Fibroblast of lung (primary cell): ENCODE data around the gene SFN. TPM values are rescaled to one million over a fixed set of nuclear protein-coding genes. Genes with fewer than 3 reads are reported as not detected.

Experiments used
- DNase-seq, 2 donors: peaks; one replicate each; pipeline versions ENCODE4 v3.0.0 to v3.0.0-alpha.2; 2010; ENCODE audit warnings: low read depth in 2 of 2
- H2AFZ ChIP-seq: 2 replicates; pipeline ENCODE4 v1.5.1; 2012; ENCODE audit warnings: low read length, control low read depth, inconsistent platforms
- H3K27ac ChIP-seq: 2 replicates; pipeline ENCODE4 v1.5.1; 2011; ENCODE audit warnings: low read length, control low read depth; ENCODE audit not compliant: insufficient read depth
- H3K27me3 ChIP-seq: 2 replicates; pipeline ENCODE4 v1.5.1; 2011; ENCODE audit warnings: mild to moderate bottlenecking, low read length; ENCODE audit not compliant: control insufficient read depth, insufficient read depth
- H3K36me3 ChIP-seq: 2 replicates; pipeline ENCODE4 v1.5.1; 2011; ENCODE audit warnings: low read length; ENCODE audit not compliant: control insufficient read depth, insufficient read depth
- H3K4me1 ChIP-seq: 2 replicates; pipeline ENCODE4 v1.5.1; 2011; ENCODE audit warnings: low read length; ENCODE audit not compliant: control insufficient read depth, insufficient read depth; ENCODE audit errors: extremely low read depth
- H3K4me2 ChIP-seq: 2 replicates; pipeline ENCODE4 v1.5.1; 2011; ENCODE audit warnings: low read length, control low read depth; ENCODE audit not compliant: insufficient read depth; ENCODE audit errors: extremely low read depth
- H3K4me3 ChIP-seq, 4 experiments: fragments of 200-600 bp in 1 of 4; sonication (generic) in 1 of 4; replicated peaks in 1 of 4; 2 replicates each; pipeline ENCODE4 v1.5.1; 2011 to 2016; ENCODE audit warnings: low read length in 4 of 4, low read depth in 3 of 4, mild to moderate bottlenecking in 3 of 4, control low read depth in 2 of 4, inconsistent platforms in 1 of 4, mixed read lengths in 1 of 4; ENCODE audit not compliant: insufficient read depth in 1 of 4; ENCODE audit errors: control extremely low read depth in 1 of 4
- H3K79me2 ChIP-seq: 2 replicates; pipeline ENCODE4 v1.5.1; 2012; ENCODE audit warnings: mild to moderate bottlenecking, low read length, inconsistent platforms; ENCODE audit not compliant: control insufficient read depth, insufficient read depth
- H3K9ac ChIP-seq: 2 replicates; pipeline ENCODE4 v1.5.1; 2011; ENCODE audit warnings: mild to moderate bottlenecking, low read length, control low read depth; ENCODE audit not compliant: insufficient read depth
- H3K9me3 ChIP-seq: 2 replicates; pipeline ENCODE4 v1.5.1; 2012; ENCODE audit warnings: low read depth, low read length; ENCODE audit not compliant: control insufficient read depth, insufficient read depth
- H4K20me1 ChIP-seq: 2 replicates; pipeline ENCODE4 v1.5.1; 2011; ENCODE audit warnings: low read length; ENCODE audit not compliant: control insufficient read depth, insufficient read depth; ENCODE audit errors: extremely low read depth
- EZH2 ChIP-seq: IDR thresholded peaks from 2 replicates; pipeline ENCODE4 v1.5.1; 2012; ENCODE audit warnings: low read length, control low read depth, mild to moderate bottlenecking; ENCODE audit errors: missing control alignments
- polyA plus RNA-seq, 2 donors: library from polyadenylated mRNA; depleted of rRNA in 1 of 2; stranded (reverse) in 1 of 2; unstranded in 1 of 2; fragments of >200 nt; gene quantifications; 2 replicates each; pipeline ENCODE4 v1.2.1, GENCODE V29; 2011 to 2012; ENCODE audit warnings: missing spikeins in 1 of 2
- total RNA-seq: library from RNA; depleted of rRNA; stranded (reverse); fragments of >200 nt; gene quantifications from 2 replicates; pipeline ENCODE4 v1.2.1, GENCODE V29; 2014
- TF ChIP-seq, protein P1 (sequence below), 2 donors: IDR thresholded peaks in 1 of 2; conservative IDR thresholded peaks in 1 of 2; 1 replicate in 1 of 2; 2 replicates in 1 of 2; pipeline ENCODE4 v1.5.1; 2011 to 2012; ENCODE audit warnings: low read length in 2 of 2, control low read depth in 1 of 2, inconsistent platforms in 1 of 2, low read depth in 1 of 2, mild to moderate bottlenecking in 1 of 2

Gene SFN
- total and polyA plus RNA-seq, 2 donors (not counting 1 experiment from before 2014, with no cell fraction given): 0.19 TPM; not detected in 1

DNA sequence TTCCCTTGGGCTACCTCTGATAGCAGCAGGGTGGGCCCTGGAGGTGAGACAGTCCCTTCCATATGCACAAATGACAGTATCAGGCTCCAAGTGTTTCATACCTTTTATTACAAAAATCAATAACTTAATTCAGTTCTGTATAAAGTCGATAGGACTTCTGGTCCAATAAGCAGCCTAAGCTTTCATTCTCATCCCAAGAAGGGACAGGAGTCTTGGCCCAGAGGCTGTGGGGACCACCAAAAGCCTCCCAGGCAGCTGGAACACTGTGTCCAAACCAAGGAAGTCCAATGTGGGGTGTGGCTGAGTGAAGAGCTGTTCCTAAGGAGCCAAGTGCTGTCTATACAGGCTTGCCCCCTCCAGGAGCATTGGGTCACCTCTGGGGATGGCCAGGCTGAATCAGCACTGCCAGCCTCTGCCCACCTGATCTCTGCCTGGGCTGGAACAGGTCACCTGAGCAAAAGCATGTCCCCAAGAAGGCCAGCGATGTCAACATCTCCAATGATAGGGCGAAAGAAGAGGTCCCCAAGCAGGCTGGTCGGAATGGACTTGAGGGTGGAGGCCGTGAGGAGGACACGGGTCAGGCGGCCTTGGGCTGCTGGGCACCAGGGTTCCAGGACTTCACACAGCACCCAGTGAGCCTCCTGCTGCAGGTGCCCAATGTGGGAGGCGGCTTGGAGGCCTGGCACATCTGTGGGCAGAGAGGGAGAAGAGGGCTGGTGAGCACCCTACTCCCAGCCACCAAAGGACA lies 48.6 kb downstream of the SFN start:
- H3K27ac ChIP-seq: no peak overlapping the region
- no peaks in the 10 kb centered on the region for H3K9me3 ChIP-seq
- no peaks in the 10 kb centered on the region for H3K4me1 ChIP-seq
- H3K4me2 ChIP-seq: no peak overlapping the region
- H3K79me2 ChIP-seq: no peaks in the 10 kb centered on the region
- no peak overlapping the region for H3K9ac ChIP-seq
- H3K4me3 ChIP-seq: no peak overlapping the region
- no peak for DNase-seq
- peaks cover 5% of the 10 kb centered on the region for H3K27me3 ChIP-seq
- TF ChIP-seq, protein P1, sequence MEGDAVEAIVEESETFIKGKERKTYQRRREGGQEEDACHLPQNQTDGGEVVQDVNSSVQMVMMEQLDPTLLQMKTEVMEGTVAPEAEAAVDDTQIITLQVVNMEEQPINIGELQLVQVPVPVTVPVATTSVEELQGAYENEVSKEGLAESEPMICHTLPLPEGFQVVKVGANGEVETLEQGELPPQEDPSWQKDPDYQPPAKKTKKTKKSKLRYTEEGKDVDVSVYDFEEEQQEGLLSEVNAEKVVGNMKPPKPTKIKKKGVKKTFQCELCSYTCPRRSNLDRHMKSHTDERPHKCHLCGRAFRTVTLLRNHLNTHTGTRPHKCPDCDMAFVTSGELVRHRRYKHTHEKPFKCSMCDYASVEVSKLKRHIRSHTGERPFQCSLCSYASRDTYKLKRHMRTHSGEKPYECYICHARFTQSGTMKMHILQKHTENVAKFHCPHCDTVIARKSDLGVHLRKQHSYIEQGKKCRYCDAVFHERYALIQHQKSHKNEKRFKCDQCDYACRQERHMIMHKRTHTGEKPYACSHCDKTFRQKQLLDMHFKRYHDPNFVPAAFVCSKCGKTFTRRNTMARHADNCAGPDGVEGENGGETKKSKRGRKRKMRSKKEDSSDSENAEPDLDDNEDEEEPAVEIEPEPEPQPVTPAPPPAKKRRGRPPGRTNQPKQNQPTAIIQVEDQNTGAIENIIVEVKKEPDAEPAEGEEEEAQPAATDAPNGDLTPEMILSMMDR (conservative IDR thresholded peaks at IDR 0.05 in 1 of 2, IDR thresholded peaks at IDR 0.05 in 1 of 2; ENCODE audit: low read depth in 1 of 2, low read length in 2 of 2): no peak
- no peaks in the 10 kb centered on the region for H3K36me3 ChIP-seq
- H2AFZ ChIP-seq: no peak overlapping the region
- H4K20me1 ChIP-seq: no peaks in the 10 kb centered on the region

DNA sequence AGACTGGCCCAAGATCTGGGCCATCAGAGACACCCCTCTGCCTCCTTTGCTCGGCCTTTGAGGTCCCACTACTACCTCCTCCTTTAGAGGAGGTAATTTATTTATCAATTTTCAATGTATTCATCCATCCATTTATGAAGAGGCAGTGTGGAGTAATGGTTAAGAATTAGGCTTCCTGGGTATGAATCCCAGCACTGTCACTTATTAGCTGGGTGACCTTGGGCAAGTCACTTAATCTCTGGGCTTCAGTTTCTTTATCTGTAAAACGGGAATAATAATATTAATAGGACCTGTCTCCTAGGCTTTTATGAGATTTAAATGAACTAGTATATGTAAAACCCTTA lies 49.2 kb downstream of the SFN start:
- Histone ChIP-seq H3K27ac (no peak overlapping the region), H3K9me3 (no peaks in the 10 kb centered on the region), H3K36me3 (no peaks in the 10 kb centered on the region), H3K4me3 (no peak overlapping the region), H3K4me1 (no peaks in the 10 kb centered on the region), H2AFZ (no peak overlapping the region), H3K79me2 (no peaks in the 10 kb centered on the region), H3K4me2 (no peak overlapping the region), H3K27me3 (peaks cover 5% of the 10 kb centered on the region), H3K9ac (no peak overlapping the region), H4K20me1 (no peaks in the 10 kb centered on the region)
- DNase-seq: no peak
- TF ChIP-seq, protein P1 (conservative IDR thresholded peaks at IDR 0.05 in 1 of 2, IDR thresholded peaks at IDR 0.05 in 1 of 2; ENCODE audit: low read depth in 1 of 2, low read length in 2 of 2): no peak
- TF ChIP-seq EZH2: no peak

- Histone ChIP-seq H3K4me1 (no peaks in the 10 kb centered on the region), H3K4me3 (no peak overlapping the region), H2AFZ (no peak overlapping the region), H3K27me3 (peaks cover 5% of the 10 kb centered on the region), H4K20me1 (no peaks in the 10 kb centered on the region), H3K9me3 (no peaks in the 10 kb centered on the region), H3K79me2 (no peaks in the 10 kb centered on the region), H3K4me2 (no peak overlapping the region), H3K27ac (no peak overlapping the region), H3K9ac (no peak overlapping the region), H3K36me3 (no peaks in the 10 kb centered on the region)
- TF ChIP-seq, protein P1 (conservative IDR thresholded peaks at IDR 0.05 in 1 of 2, IDR thresholded peaks at IDR 0.05 in 1 of 2; ENCODE audit: low read depth in 1 of 2, low read length in 2 of 2): no peak
- no peak for TF ChIP-seq EZH2
- DNase-seq: no peak
Measured at GRCh38 chr1:26913389-26913753, 50.4 kb downstream of the SFN start.

Other genes with a start within 250 kb of the SFN start
- 10.3 and 16.0 TPM in 2 replicates for gene ARID1A, start 167.1 kb upstream of the SFN start, total RNA-seq
- 12.9 and 18.0 TPM in 2 replicates for gene ARID1A, start 167.1 kb upstream of the SFN start, polyA plus RNA-seq
- 17.2 and 29.6 TPM in 2 replicates for gene PIGV, start 75.2 kb upstream of the SFN start, total RNA-seq
- 10.4 and 13.3 TPM in 2 replicates for gene PIGV, start 75.2 kb upstream of the SFN start, polyA plus RNA-seq
- gene ZDHHC18, start 36.5 kb upstream of the SFN start, total RNA-seq: 4.6 and 6.3 TPM in 2 replicates
- gene ZDHHC18, start 36.5 kb upstream of the SFN start, polyA plus RNA-seq: 16.9 and 22.3 TPM in 2 replicates
- 9.0 and 12.2 TPM in 2 replicates for gene GPN2, start 27.1 kb downstream of the SFN start, total RNA-seq
- gene GPN2, start 27.1 kb downstream of the SFN start, polyA plus RNA-seq: 21.5 and 32.6 TPM in 2 replicates
- gene GPATCH3, start 37.3 kb downstream of the SFN start, total RNA-seq: 10.8 and 11.4 TPM in 2 replicates
- gene GPATCH3, start 37.3 kb downstream of the SFN start, polyA plus RNA-seq: 4.9 and 5.1 TPM in 2 replicates
- gene NR0B2, start 50.8 kb downstream of the SFN start, total RNA-seq: not detected in 2 replicates
- gene NR0B2, start 50.8 kb downstream of the SFN start, polyA plus RNA-seq: not detected in 2 replicates
- 19.5 and 21.5 TPM in 2 replicates for gene NUDC, start 58.6 kb downstream of the SFN start, total RNA-seq
- 41.5 and 60.3 TPM in 2 replicates for gene NUDC, start 58.6 kb downstream of the SFN start, polyA plus RNA-seq
- gene KDF1, start 97.3 kb downstream of the SFN start, total RNA-seq: not detected in 2 replicates
- gene KDF1, start 97.3 kb downstream of the SFN start, polyA plus RNA-seq: 0.05 TPM in 1 of 2 replicates, not detected in the other
- 10.8 and 16.2 TPM in 2 replicates for gene TRNP1, start 130.5 kb downstream of the SFN start, total RNA-seq
- gene TRNP1, start 130.5 kb downstream of the SFN start, polyA plus RNA-seq: 32.6 and 66.9 TPM in 2 replicates
- gene TENT5B, start 149.7 kb downstream of the SFN start, total RNA-seq: 0.50 and 1.0 TPM in 2 replicates
- gene TENT5B, start 149.7 kb downstream of the SFN start, polyA plus RNA-seq: 1.9 and 9.3 TPM in 2 replicates